Skeletal muscle satellite cell (primary cell): ENCODE data around the gene SPARC.

Experiments
- H3K27me3 ChIP-seq: 2 replicates; pipeline ENCODE4 v1.7.0; 2013; ENCODE audit warnings: low read length; ENCODE audit not compliant: control insufficient read depth, insufficient read depth
- H3K36me3 ChIP-seq: 2 replicates; pipeline ENCODE4 v1.7.0; 2013; ENCODE audit warnings: mild to moderate bottlenecking, control low read depth, low read length; ENCODE audit not compliant: insufficient read depth
- H3K4me1 ChIP-seq: 2 replicates; pipeline ENCODE4 v1.7.0; 2013; ENCODE audit warnings: low read length; ENCODE audit not compliant: control insufficient read depth, insufficient read depth
- H3K4me2 ChIP-seq: 2 replicates; pipeline ENCODE4 v1.7.0; 2013; ENCODE audit warnings: mild to moderate bottlenecking, low read length
- H3K4me3 ChIP-seq: 2 replicates; pipeline ENCODE4 v1.7.0; 2013; ENCODE audit warnings: low read length
- H3K9ac ChIP-seq: 2 replicates; pipeline ENCODE4 v1.7.0; 2013; ENCODE audit warnings: mild to moderate bottlenecking, low read depth, low read length, moderate library complexity
- H3K9me3 ChIP-seq: replicated peaks from 2 replicates; pipeline ENCODE4 v1.7.0; 2013; ENCODE audit warnings: mild to moderate bottlenecking, control low read depth, low read length
- small RNA-seq: library from RNA; depleted of rRNA; stranded (forward); fragments of <200 nt; gene quantifications from one replicate; pipeline ENCODE3, GENCODE V24; 2012

SPARC gene

GRCh38 chr5:151614565-151614964, 72.2 kb downstream of the SPARC start:
- no peaks in the 10 kb centered on the region for H3K36me3 ChIP-seq
- H3K4me3 ChIP-seq: no peak overlapping the region
- no peaks in the 10 kb centered on the region for H3K9me3 ChIP-seq
- no peak overlapping the region for H3K4me2 ChIP-seq
- peaks cover 33% of the 10 kb centered on the region for H3K27me3 ChIP-seq
- H3K9ac ChIP-seq: no peak overlapping the region
- no peaks in the 10 kb centered on the region for H3K4me1 ChIP-seq

- Histone ChIP-seq H3K4me1 (no peaks in the 10 kb centered on the region), H3K4me2 (no peak overlapping the region), H3K27me3 (peaks cover 28% of the 10 kb centered on the region), H3K36me3 (no peaks in the 10 kb centered on the region), H3K4me3 (no peak overlapping the region), H3K9me3 (no peaks in the 10 kb centered on the region), H3K9ac (no peak overlapping the region)
Measured at GRCh38 chr5:151612689-151613427, 73.9 kb downstream of the SPARC start.

GRCh38 chr5:151611127-151611775, 75.5 kb downstream of the SPARC start:
- Histone ChIP-seq H3K9me3 (no peaks in the 10 kb centered on the region), H3K4me3 (no peak overlapping the region), H3K4me2 (no peak overlapping the region), H3K27me3 (peaks cover 19% of the 10 kb centered on the region), H3K36me3 (no peaks in the 10 kb centered on the region), H3K9ac (no peak overlapping the region), H3K4me1 (no peaks in the 10 kb centered on the region)

Small RNAs within 50 kb of the gene (small RNA-seq; reads per million reads assigned to genes)
- 0.35 reads per million for gene RN7SKP232
